IPS DF 4.7 (cell line): ENCODE results near the gene HOMEZ.
A peak's percentile ranks its signal among the peaks of the same experiment; 100 is the strongest.
"Not testable (repeated sequence)": the region's sequence is repeated elsewhere in the genome, so short reads cannot be mapped to it uniquely, and the experiment has no call there.

Experiments
- DNase-seq: peaks from one replicate; pipeline ENCODE4 v3.0.0-alpha.2; 2013; ENCODE audit warnings: low spot score; ENCODE audit errors: extremely low read depth

The HOMEZ gene

GRCh38 chr14:23286020-23286901, at the start of gene HOMEZ:
Gene HOMEZ (minus strand): TSS chr14:23286132. CDS start chr14:23285952, 180 bp downstream.
- no peak for DNase-seq

- no peak for DNase-seq
Measured at GRCh38 chr14:23335623-23336022, 49.7 kb upstream of the HOMEZ start.

- no peak for DNase-seq
Measured at GRCh38 chr14:23327947-23328744, 42.2 kb upstream of the HOMEZ start.

GRCh38 chr14:23326491-23327332, 40.8 kb upstream of the HOMEZ start:
- DNase-seq: no peak

GRCh38 chr14:23325746-23326145, 39.8 kb upstream of the HOMEZ start:
- not testable (repeated sequence) for DNase-seq

- no peak for DNase-seq
Measured at GRCh38 chr14:23324993-23325392, 39.1 kb upstream of the HOMEZ start.

- no peak for DNase-seq
Measured at GRCh38 chr14:23324455-23324846, 38.5 kb upstream of the HOMEZ start.

- DNase-seq: no peak
Measured at GRCh38 chr14:23323838-23324454, 38.0 kb upstream of the HOMEZ start.

- DNase-seq: no peak
Measured at GRCh38 chr14:23322568-23323517, 36.9 kb upstream of the HOMEZ start.

GRCh38 chr14:23321572-23322547, 35.9 kb upstream of the HOMEZ start:
- DNase-seq: no peak

- peak; percentile 100 for DNase-seq
Measured at GRCh38 chr14:23320584-23321571, 34.9 kb upstream of the HOMEZ start, which contains the start of gene PABPN1. Gene PABPN1 (plus strand): TSS chr14:23321457. CDS start chr14:23321470, 13 bp downstream.

- DNase-seq: no peak
Measured at GRCh38 chr14:23319746-23320583, 34.0 kb upstream of the HOMEZ start.

- DNase-seq: no peak
Measured at GRCh38 chr14:23316300-23316699, 30.4 kb upstream of the HOMEZ start.

GRCh38 chr14:23310546-23310945, 24.6 kb upstream of the HOMEZ start:
- DNase-seq: no peak

- DNase-seq: no peak
Measured at GRCh38 chr14:23308721-23309445, 23.0 kb upstream of the HOMEZ start.
